Heart left ventricle (tissue), 13 donors: Measurements from ENCODE around the gene SEMA4F.

Experiments
- POLR2A ChIP-seq, 2 donors: fragments of 450-650 bp; IDR thresholded peaks; one replicate each; pipeline ENCODE4 v1.6.1; 2017; ENCODE audit warnings: antibody characterized with exemption in 2 of 2, mild to moderate bottlenecking in 2 of 2, moderate library complexity in 2 of 2
- TF ChIP-seq, protein P1 (sequence below), 12 donors: fragments of 200-600 bp; sonication (generic) in 4 of 12; IDR thresholded peaks; one replicate each; pipeline versions ENCODE4 v1.5.0 to v1.8.0; 2018 to 2022; ENCODE audit warnings: antibody characterized with exemption in 12 of 12, mild to moderate bottlenecking in 5 of 12
- donor health status: ischemic (EF 13 %, LVEDD 7.1; RV severe dilation, severe dysfunction).
- donor health status: DM: no; HTN: yes; CAD: no.
- donor health status: DM: no; HTN: no; CAD: no.
- donor health status: ischemic (EF 25% LVEDD 6.9; RV normal size, moderate dysfunction).
- donor health status: ischemic (EF 25% LVEDD 5.7; RV mildly dilated, moderate dysfunction).
- donor health status: ischemic (EF 35%, LVEDD 5.7; RV mildly dilated, moderate dysfunction).
- donor health status: nonischemic (EF 11% LVEDD 7.7; RV severe dilation, severe dysfunction).
- donor health status: DM: yes; HTN: yes; CAD: no.
- donor health status: PGD.
- donor health status: ischemic (EF 29% LVEDD 5.4; RV normal size, mild dysfunction).
- donor health status: nonischemic (EF 23%, LVEDD 6.1; RV moderate dilation, normal function).

GRCh38 chr2:74703373-74703772, 49.3 kb downstream of the SEMA4F start:
- no peak for TF ChIP-seq POLR2A (IDR thresholded peaks at IDR 0.05)
- TF ChIP-seq, protein P1, sequence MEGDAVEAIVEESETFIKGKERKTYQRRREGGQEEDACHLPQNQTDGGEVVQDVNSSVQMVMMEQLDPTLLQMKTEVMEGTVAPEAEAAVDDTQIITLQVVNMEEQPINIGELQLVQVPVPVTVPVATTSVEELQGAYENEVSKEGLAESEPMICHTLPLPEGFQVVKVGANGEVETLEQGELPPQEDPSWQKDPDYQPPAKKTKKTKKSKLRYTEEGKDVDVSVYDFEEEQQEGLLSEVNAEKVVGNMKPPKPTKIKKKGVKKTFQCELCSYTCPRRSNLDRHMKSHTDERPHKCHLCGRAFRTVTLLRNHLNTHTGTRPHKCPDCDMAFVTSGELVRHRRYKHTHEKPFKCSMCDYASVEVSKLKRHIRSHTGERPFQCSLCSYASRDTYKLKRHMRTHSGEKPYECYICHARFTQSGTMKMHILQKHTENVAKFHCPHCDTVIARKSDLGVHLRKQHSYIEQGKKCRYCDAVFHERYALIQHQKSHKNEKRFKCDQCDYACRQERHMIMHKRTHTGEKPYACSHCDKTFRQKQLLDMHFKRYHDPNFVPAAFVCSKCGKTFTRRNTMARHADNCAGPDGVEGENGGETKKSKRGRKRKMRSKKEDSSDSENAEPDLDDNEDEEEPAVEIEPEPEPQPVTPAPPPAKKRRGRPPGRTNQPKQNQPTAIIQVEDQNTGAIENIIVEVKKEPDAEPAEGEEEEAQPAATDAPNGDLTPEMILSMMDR (IDR thresholded peaks at IDR 0.05): no peak
